ENCODE data around the gene SGK1.
A peak's percentile ranks its signal among the peaks of the same experiment; 100 is the strongest.

The SGK1 gene

DNA sequence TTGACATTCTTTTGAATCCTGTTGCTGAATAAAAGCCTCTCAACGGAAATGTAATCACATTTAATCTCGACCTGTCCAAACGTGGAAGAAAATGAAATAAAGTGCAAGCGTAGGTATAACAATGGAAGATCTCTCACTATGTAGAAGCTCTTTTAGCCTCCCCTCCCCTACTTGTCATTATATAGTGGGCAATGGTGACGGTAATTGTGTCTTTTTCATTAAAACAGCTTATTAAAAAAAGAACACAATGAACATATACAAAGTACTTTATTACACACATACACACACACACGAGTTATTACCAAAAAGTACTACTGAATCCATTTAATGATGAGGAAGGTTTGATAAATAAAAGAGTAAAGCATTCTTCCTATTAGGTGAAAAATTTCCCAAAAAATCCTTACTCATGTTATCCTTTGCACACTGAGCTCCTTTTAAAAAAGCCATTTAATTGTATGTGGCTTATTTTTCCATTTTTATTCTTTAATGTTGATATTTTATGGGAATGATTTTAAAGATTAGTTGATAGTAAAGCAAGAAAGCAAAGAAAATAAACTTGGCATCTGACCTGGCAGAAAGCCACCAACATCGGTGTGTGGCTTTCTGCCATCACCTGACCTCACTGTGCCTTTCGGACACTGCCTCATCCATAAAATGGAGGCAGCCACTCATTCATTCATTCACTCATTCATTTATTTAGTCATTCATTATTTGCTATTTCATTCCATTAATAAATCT, 493 bp upstream of the SGK1 start:
- H3K4me3 ChIP-seq (ENCODE audit: insufficient read depth, low read depth, low read length, poor library complexity, severe bottlenecking): no peak overlapping the region
- H3K4me1 ChIP-seq (ENCODE audit: control insufficient read depth, insufficient read depth, low read length, poor library complexity, severe bottlenecking): no peaks in the 10 kb centered on the region
- H3K36me3 ChIP-seq (ENCODE audit: control insufficient read depth, insufficient read depth, low read length): no peaks in the 10 kb centered on the region
- no peak for DNase-seq
- H3K27me3 ChIP-seq (replicated peaks; ENCODE audit: control insufficient read depth, insufficient read depth, low read length, poor library complexity, severe bottlenecking): no peaks in the 10 kb centered on the region
- H3K27ac ChIP-seq (ENCODE audit: insufficient read depth, low read length, poor library complexity, severe bottlenecking): no peak overlapping the region
- H3K9me3 ChIP-seq (ENCODE audit: control insufficient read depth, low read length): no peaks in the 10 kb centered on the region

DNA sequence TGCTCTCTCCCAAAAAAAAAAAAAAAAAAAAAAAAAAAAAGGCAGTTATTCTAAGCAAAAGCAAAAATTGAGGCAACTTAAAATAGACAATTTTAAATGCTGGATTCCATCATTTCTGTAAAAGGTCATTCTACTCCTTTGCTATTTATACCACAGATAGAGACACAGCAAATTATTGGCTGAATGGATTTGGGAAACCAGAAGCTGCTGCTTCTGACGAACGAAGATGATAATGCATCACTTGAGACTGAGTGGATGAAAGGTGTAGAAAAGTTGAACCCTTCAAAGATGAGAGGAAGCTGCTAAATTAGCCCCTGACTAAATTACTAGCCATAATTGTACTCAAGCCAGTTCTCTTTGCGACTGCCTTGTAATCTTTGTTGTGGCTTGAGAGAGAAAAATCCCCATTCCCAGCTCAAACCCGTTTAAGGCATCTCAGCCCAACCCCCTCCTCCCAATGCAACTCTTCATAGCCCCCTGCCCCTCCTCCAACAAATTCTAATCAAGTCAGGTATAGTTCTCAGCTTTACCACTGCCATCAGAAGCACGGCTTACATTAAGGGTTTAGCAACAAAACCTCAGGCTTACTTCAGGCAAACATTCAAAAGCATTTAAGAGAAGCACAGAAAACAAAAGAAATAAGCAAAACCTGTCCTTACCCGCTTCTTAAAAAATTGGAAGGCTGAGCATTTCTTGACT, 1.0 kb downstream of the SGK1 start:
- H3K27ac ChIP-seq (ENCODE audit: insufficient read depth, low read length, poor library complexity, severe bottlenecking): no peak overlapping the region
- H3K4me3 ChIP-seq (ENCODE audit: insufficient read depth, low read depth, low read length, poor library complexity, severe bottlenecking): peak overlapping the region; percentile 66
- H3K4me1 ChIP-seq (ENCODE audit: control insufficient read depth, insufficient read depth, low read length, poor library complexity, severe bottlenecking): no peaks in the 10 kb centered on the region
- H3K36me3 ChIP-seq (ENCODE audit: control insufficient read depth, insufficient read depth, low read length): no peaks in the 10 kb centered on the region
- H3K9me3 ChIP-seq (ENCODE audit: control insufficient read depth, low read length): no peaks in the 10 kb centered on the region
- no peaks in the 10 kb centered on the region for H3K27me3 ChIP-seq (replicated peaks; ENCODE audit: control insufficient read depth, insufficient read depth, low read length, poor library complexity, severe bottlenecking)
- no peak for DNase-seq

DNA sequence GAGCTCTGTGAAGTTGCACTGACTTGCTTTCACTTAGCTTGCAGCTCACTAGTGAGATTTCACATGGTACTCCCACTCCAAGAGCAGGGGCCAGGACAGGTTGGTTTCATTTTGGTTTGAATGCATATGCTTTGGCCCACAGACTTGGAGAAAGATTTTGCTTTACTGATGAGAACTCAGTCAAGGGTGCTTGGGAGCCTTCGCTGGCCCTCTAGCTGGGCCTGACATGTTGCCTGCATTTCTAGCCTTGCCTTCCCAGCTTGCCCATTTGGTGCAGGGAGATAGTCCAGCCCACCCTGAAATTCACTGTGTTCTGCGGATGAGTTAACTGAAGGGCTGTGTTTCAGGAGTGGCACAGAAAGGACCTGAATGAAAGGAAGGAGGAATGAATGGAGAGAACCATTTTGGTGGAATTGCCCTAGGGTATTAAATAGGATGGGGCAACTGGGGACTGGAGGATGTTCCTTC, 1.9 kb downstream of the SGK1 start:
- no peak for DNase-seq
- Histone ChIP-seq H3K27me3 (replicated peaks; ENCODE audit: control insufficient read depth, insufficient read depth, low read length, poor library complexity, severe bottlenecking) (no peaks in the 10 kb centered on the region), H3K27ac (ENCODE audit: insufficient read depth, low read length, poor library complexity, severe bottlenecking) (no peak overlapping the region), H3K9me3 (ENCODE audit: control insufficient read depth, low read length) (no peaks in the 10 kb centered on the region), H3K4me1 (ENCODE audit: control insufficient read depth, insufficient read depth, low read length, poor library complexity, severe bottlenecking) (no peaks in the 10 kb centered on the region), H3K4me3 (ENCODE audit: insufficient read depth, low read depth, low read length, poor library complexity, severe bottlenecking) (no peak overlapping the region), H3K36me3 (ENCODE audit: control insufficient read depth, insufficient read depth, low read length) (no peaks in the 10 kb centered on the region)

DNA sequence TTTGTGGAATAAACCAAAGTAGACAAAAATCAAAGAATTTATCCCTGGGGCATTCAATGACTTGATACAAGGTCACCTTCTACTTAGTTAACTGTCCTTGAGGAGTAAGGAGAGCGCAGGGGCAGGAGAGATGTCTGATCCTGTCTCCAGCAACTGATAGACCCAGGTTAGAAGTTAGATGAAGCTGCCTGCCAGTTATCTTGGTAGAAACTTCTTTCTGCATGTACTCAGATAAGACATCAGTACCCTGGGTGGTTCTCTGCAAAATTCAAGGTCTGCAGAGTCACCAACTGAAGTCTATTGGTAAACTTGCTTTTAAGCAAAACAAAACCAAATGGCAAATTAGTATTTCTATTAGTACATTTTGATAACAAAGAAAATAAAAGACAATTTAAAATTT, 2.7 kb downstream of the SGK1 start:
- no peaks in the 10 kb centered on the region for H3K36me3 ChIP-seq (ENCODE audit: control insufficient read depth, insufficient read depth, low read length)

DNA sequence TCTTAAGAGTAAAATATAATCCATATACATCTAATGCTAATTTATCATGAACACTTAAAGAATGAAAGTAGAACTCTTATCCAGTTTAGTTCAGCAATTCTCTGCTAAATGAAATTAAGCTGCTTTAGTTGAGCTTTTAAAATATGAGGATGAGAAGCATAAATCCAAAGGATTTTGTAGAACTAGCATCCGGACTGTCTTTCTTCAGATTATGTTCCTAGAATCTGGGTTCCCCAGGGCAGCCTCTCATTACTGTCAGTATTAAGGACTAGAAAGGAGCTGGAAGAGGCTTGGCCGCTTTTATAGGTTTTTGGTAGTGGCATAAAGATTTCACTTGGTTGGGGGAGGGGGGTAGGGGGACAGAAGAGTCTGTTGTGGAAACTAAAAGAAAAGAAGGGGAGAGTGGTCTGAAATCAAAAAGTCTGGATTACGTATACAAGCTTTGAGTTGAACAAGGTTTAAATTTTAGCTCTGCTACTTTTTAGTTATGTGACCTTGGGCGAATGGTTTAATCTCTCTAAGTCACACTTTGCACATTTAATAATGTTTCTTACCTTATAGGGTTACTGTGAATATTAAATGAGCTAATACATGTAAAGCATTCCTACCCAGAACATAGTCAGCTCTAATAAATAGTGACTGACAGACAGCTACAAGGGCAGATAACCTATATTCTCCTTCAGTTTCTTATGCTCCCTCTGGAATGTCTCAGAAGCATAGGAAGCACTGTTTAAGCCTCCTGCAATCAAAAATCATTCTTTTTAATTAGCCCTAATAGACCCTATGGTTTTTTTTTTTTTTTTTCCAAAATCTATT, 3.7 kb downstream of the SGK1 start:
- Histone ChIP-seq H3K27ac (ENCODE audit: insufficient read depth, low read length, poor library complexity, severe bottlenecking) (no peak overlapping the region), H3K36me3 (ENCODE audit: control insufficient read depth, insufficient read depth, low read length) (no peaks in the 10 kb centered on the region), H3K4me1 (ENCODE audit: control insufficient read depth, insufficient read depth, low read length, poor library complexity, severe bottlenecking) (no peaks in the 10 kb centered on the region), H3K9me3 (ENCODE audit: control insufficient read depth, low read length) (no peaks in the 10 kb centered on the region), H3K4me3 (ENCODE audit: insufficient read depth, low read depth, low read length, poor library complexity, severe bottlenecking) (no peak overlapping the region), H3K27me3 (replicated peaks; ENCODE audit: control insufficient read depth, insufficient read depth, low read length, poor library complexity, severe bottlenecking) (no peaks in the 10 kb centered on the region)
- no peak for DNase-seq

More for the DNA sequence above, 2.7 kb downstream of the SGK1 start:
- Histone ChIP-seq H3K4me1 (ENCODE audit: control insufficient read depth, insufficient read depth, low read length, poor library complexity, severe bottlenecking) (no peaks in the 10 kb centered on the region), H3K4me3 (ENCODE audit: insufficient read depth, low read depth, low read length, poor library complexity, severe bottlenecking) (no peak overlapping the region), H3K9me3 (ENCODE audit: control insufficient read depth, low read length) (no peaks in the 10 kb centered on the region), H3K27ac (ENCODE audit: insufficient read depth, low read length, poor library complexity, severe bottlenecking) (no peak overlapping the region), H3K27me3 (replicated peaks; ENCODE audit: control insufficient read depth, insufficient read depth, low read length, poor library complexity, severe bottlenecking) (no peaks in the 10 kb centered on the region)
- no peak for DNase-seq

DNA sequence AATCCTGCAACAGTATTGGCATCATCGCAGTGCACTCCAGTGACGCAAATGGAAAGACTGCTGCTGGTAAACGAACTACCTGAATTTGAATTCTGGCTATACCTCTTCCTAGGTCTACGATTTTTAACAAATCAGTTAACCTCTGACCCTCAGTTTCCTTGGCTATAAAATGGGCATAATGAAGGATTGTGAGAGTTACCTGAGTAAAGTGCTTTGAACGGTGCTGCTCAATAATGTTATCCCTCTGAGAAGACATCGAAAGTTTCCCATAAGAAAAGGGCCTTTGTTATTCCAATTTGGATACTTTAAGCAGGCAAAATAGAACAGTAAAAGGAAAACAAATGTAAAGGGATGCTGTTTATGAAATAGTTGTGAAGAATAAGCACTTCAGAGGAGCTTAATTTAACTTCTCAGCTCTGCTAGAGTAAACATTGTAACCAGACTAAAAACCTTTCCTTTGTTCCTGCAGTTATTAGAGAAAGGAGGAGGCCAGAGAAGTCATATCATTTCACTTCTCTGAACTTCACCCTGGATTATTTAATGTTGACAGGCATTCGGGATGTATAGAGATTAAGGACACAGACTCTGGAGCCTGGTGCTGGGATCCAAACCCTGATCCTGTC, 5.8 kb downstream of the SGK1 start:
- no peak overlapping the region for H3K4me3 ChIP-seq (ENCODE audit: insufficient read depth, low read depth, low read length, poor library complexity, severe bottlenecking)

DNA sequence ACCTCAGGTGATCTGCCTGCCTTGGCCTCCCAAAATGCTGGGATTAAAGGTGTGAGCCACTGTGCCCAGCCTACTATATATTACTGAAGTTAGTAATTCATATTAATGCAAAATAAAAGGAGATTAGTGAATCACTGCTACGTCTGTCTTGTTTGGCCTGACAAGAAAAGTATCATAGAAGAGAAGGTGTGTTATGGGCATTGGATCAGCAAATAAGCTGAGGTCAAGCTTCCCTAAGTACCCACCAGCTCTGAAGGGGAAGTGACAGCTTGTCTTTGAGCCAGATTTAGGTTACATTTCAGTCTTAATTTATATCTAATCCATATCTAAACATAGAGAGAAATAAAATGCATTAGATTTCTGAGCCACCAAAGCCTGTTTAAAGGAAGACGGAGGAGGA, 7.1 kb downstream of the SGK1 start:
- no peak for DNase-seq
- H3K27ac ChIP-seq (ENCODE audit: insufficient read depth, low read length, poor library complexity, severe bottlenecking): no peak overlapping the region
- no peaks in the 10 kb centered on the region for H3K4me1 ChIP-seq (ENCODE audit: control insufficient read depth, insufficient read depth, low read length, poor library complexity, severe bottlenecking)
- no peaks in the 10 kb centered on the region for H3K36me3 ChIP-seq (ENCODE audit: control insufficient read depth, insufficient read depth, low read length)
- no peaks in the 10 kb centered on the region for H3K27me3 ChIP-seq (replicated peaks; ENCODE audit: control insufficient read depth, insufficient read depth, low read length, poor library complexity, severe bottlenecking)
- H3K4me3 ChIP-seq (ENCODE audit: insufficient read depth, low read depth, low read length, poor library complexity, severe bottlenecking): no peak overlapping the region
- H3K9me3 ChIP-seq (ENCODE audit: control insufficient read depth, low read length): no peaks in the 10 kb centered on the region

More for the DNA sequence above, 5.8 kb downstream of the SGK1 start:
- DNase-seq: no peak
- H3K4me1 ChIP-seq (ENCODE audit: control insufficient read depth, insufficient read depth, low read length, poor library complexity, severe bottlenecking): no peaks in the 10 kb centered on the region
- H3K27me3 ChIP-seq (replicated peaks; ENCODE audit: control insufficient read depth, insufficient read depth, low read length, poor library complexity, severe bottlenecking): no peaks in the 10 kb centered on the region
- no peaks in the 10 kb centered on the region for H3K36me3 ChIP-seq (ENCODE audit: control insufficient read depth, insufficient read depth, low read length)
- H3K27ac ChIP-seq (ENCODE audit: insufficient read depth, low read length, poor library complexity, severe bottlenecking): no peak overlapping the region
- H3K9me3 ChIP-seq (ENCODE audit: control insufficient read depth, low read length): no peaks in the 10 kb centered on the region

DNA sequence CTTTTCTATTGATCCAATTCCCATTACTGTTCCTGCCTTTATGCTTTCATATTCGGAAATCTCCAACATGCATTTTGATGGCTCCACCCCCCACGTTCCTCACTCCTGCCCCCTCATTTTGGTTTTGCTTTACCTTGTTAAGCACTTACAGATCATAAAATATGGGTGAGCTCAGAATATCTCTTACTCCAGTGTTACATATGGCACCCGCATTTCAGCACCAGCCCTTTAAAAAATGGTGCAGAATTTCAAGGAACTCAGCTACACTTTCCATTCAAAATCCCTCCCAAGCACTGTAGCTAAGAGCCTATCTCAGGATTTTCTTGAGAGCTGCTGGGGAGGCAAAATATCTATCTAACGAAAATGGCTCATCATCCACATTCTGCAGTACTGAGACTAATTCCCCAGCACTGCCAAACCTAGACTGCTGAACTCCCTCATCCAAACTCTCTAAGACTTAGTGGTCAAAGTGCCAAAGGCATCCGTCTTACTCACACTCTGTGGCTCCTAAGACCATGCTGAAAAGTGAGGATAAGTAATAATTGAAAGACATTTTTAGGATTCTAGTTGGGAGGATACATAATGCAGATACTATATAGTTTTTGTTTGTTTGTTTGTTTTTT, 7.8 kb downstream of the SGK1 start:
- Histone ChIP-seq H3K4me3 (ENCODE audit: insufficient read depth, low read depth, low read length, poor library complexity, severe bottlenecking) (no peak overlapping the region), H3K9me3 (ENCODE audit: control insufficient read depth, low read length) (no peaks in the 10 kb centered on the region), H3K27ac (ENCODE audit: insufficient read depth, low read length, poor library complexity, severe bottlenecking) (no peak overlapping the region), H3K36me3 (ENCODE audit: control insufficient read depth, insufficient read depth, low read length) (no peaks in the 10 kb centered on the region), H3K27me3 (replicated peaks; ENCODE audit: control insufficient read depth, insufficient read depth, low read length, poor library complexity, severe bottlenecking) (no peaks in the 10 kb centered on the region), H3K4me1 (ENCODE audit: control insufficient read depth, insufficient read depth, low read length, poor library complexity, severe bottlenecking) (no peaks in the 10 kb centered on the region)
- no peak for DNase-seq

DNA sequence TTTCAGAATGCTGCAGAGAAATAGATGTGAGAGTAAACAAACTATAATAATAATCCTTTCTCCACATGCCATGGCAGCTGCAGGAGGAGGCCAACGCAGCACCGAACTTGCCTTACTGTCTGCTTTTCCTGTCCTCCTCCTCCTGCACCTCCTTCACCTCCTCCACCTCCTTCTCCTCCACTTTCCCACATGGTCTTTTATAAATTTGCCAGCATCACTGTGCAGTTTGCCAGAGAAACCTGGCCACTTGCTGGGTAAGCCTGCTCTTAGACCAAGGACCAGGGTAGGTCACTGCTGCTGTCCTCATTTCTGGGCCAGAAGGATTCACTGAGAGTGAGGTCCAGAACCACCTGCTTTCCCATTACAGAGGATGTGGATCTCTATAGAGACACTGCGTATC, 8.7 kb downstream of the SGK1 start:
- H3K36me3 ChIP-seq (ENCODE audit: control insufficient read depth, insufficient read depth, low read length): no peaks in the 10 kb centered on the region
- no peak for DNase-seq
- no peaks in the 10 kb centered on the region for H3K9me3 ChIP-seq (ENCODE audit: control insufficient read depth, low read length)
- H3K4me1 ChIP-seq (ENCODE audit: control insufficient read depth, insufficient read depth, low read length, poor library complexity, severe bottlenecking): no peaks in the 10 kb centered on the region
- no peaks in the 10 kb centered on the region for H3K27me3 ChIP-seq (replicated peaks; ENCODE audit: control insufficient read depth, insufficient read depth, low read length, poor library complexity, severe bottlenecking)
- H3K27ac ChIP-seq (ENCODE audit: insufficient read depth, low read length, poor library complexity, severe bottlenecking): no peak overlapping the region
- H3K4me3 ChIP-seq (ENCODE audit: insufficient read depth, low read depth, low read length, poor library complexity, severe bottlenecking): no peak overlapping the region

Data from effector memory CD4-positive, alpha-beta T cell (primary cell).